ENCODE data around the gene OR2T35.

OR2T35 gene

GRCh38 chr1:248622570-248623001 is 22.5 kb downstream of the OR2T35 start:
- no peaks in the 10 kb centered on the region for H3K9me3 ChIP-seq (ENCODE audit: low read length)
- no peaks in the 10 kb centered on the region for H3K4me1 ChIP-seq (ENCODE audit: insufficient read depth, low read length, severe bottlenecking)
- H2AFZ ChIP-seq (ENCODE audit: low read length), result no peak overlapping the region
- no peak overlapping the region for H3K27ac ChIP-seq (ENCODE audit: low read depth, low read length, poor library complexity, severe bottlenecking)
- no peaks in the 10 kb centered on the region for H3K36me3 ChIP-seq (ENCODE audit: insufficient read depth, low read length)
- H3K4me2 ChIP-seq (ENCODE audit: low read length), result no peak overlapping the region
- no peaks in the 10 kb centered on the region for H3K9me2 ChIP-seq (ENCODE audit: low read depth, low read length)
- H3K4me3 ChIP-seq (ENCODE audit: low read depth, low read length, poor library complexity, severe bottlenecking), result no peak overlapping the region
- H3F3A ChIP-seq (ENCODE audit: insufficient read depth, low read length), result no peaks in the 10 kb centered on the region
- H4K20me1 ChIP-seq (ENCODE audit: insufficient read depth, low read length), result no peaks in the 10 kb centered on the region
- no peaks in the 10 kb centered on the region for H3K27me3 ChIP-seq (ENCODE audit: insufficient read depth, low read length)
- no peak overlapping the region for H3K9ac ChIP-seq (ENCODE audit: low read length)
- no peaks in the 10 kb centered on the region for H3K79me2 ChIP-seq (ENCODE audit: insufficient read depth, low read length)
- TF ChIP-seq, protein P1, sequence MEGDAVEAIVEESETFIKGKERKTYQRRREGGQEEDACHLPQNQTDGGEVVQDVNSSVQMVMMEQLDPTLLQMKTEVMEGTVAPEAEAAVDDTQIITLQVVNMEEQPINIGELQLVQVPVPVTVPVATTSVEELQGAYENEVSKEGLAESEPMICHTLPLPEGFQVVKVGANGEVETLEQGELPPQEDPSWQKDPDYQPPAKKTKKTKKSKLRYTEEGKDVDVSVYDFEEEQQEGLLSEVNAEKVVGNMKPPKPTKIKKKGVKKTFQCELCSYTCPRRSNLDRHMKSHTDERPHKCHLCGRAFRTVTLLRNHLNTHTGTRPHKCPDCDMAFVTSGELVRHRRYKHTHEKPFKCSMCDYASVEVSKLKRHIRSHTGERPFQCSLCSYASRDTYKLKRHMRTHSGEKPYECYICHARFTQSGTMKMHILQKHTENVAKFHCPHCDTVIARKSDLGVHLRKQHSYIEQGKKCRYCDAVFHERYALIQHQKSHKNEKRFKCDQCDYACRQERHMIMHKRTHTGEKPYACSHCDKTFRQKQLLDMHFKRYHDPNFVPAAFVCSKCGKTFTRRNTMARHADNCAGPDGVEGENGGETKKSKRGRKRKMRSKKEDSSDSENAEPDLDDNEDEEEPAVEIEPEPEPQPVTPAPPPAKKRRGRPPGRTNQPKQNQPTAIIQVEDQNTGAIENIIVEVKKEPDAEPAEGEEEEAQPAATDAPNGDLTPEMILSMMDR (IDR thresholded peaks at IDR 0.05; ENCODE audit: low read length), result peak; percentile 63
- TF ChIP-seq EZH2 (IDR thresholded peaks at IDR 0.05; ENCODE audit: borderline replicate concordance, low read length), result no peak

DNA sequence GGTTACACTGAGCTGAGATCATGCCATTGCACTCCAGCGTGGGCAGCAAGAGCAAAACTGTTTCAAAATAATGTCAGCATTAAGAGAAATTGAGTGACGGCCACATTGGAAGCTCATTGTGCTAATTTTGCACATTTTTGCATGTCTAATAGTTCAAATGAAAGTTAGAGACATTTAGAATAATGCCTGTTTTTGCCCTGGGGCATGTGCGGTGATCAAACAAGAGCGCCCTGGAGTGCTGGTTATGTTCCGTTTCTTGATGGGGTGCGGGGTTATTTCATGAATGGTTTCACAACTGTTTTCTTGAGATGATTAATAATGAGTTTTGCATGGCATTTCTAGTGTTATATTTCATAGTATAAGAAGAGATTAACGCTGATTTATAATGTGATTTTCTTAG is 23.3 kb downstream of the OR2T35 start:
- no peaks in the 10 kb centered on the region for H3K9me3 ChIP-seq (ENCODE audit: low read length)
- H4K20me1 ChIP-seq (ENCODE audit: insufficient read depth, low read length), result no peaks in the 10 kb centered on the region
- no peak for TF ChIP-seq EZH2 (IDR thresholded peaks at IDR 0.05; ENCODE audit: borderline replicate concordance, low read length)
- TF ChIP-seq, protein P1 (IDR thresholded peaks at IDR 0.05; ENCODE audit: low read length), result no peak
- H2AFZ ChIP-seq (ENCODE audit: low read length), result no peak overlapping the region
- H3K27me3 ChIP-seq (ENCODE audit: insufficient read depth, low read length), result no peaks in the 10 kb centered on the region
- H3K4me1 ChIP-seq (ENCODE audit: insufficient read depth, low read length, severe bottlenecking), result no peaks in the 10 kb centered on the region
- no peaks in the 10 kb centered on the region for H3K9me2 ChIP-seq (ENCODE audit: low read depth, low read length)
- no peaks in the 10 kb centered on the region for H3K36me3 ChIP-seq (ENCODE audit: insufficient read depth, low read length)
- no peaks in the 10 kb centered on the region for H3K79me2 ChIP-seq (ENCODE audit: insufficient read depth, low read length)
- H3K4me2 ChIP-seq (ENCODE audit: low read length), result no peak overlapping the region
- no peaks in the 10 kb centered on the region for H3F3A ChIP-seq (ENCODE audit: insufficient read depth, low read length)
- H3K27ac ChIP-seq (ENCODE audit: low read depth, low read length, poor library complexity, severe bottlenecking), result no peak overlapping the region
- no peak overlapping the region for H3K4me3 ChIP-seq (ENCODE audit: low read depth, low read length, poor library complexity, severe bottlenecking)
- H3K9ac ChIP-seq (ENCODE audit: low read length), result no peak overlapping the region

DNA sequence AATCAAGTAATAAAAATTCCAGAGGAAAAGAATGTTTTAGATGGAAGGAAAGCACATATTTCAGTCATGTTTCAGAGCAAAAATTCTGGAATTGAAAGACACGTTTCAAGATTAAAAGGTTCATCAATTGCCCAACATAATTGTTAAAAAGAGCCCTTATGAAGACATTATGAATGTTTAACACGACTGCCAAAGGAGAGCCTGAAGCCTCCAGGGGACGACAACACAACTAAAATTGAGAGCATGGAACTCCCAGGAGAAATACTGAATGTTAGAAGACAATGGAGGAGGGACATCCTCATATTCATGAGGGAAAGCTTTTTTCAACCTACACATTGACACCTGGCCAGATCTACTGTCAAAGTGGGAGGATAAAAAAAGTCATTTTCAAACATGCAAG is 26.2 kb downstream of the OR2T35 start:
- Histone ChIP-seq H3K9me3 (ENCODE audit: low read length) (no peaks in the 10 kb centered on the region), H2AFZ (ENCODE audit: low read length) (no peak overlapping the region), H3K4me1 (ENCODE audit: insufficient read depth, low read length, severe bottlenecking) (no peaks in the 10 kb centered on the region)

More for the DNA sequence above, 26.2 kb downstream of the OR2T35 start:
- Histone ChIP-seq H3K36me3 (ENCODE audit: insufficient read depth, low read length) (no peaks in the 10 kb centered on the region), H3K9me2 (ENCODE audit: low read depth, low read length) (no peaks in the 10 kb centered on the region), H3K27me3 (ENCODE audit: insufficient read depth, low read length) (no peaks in the 10 kb centered on the region), H3K9ac (ENCODE audit: low read length) (no peak overlapping the region), H3F3A (ENCODE audit: insufficient read depth, low read length) (no peaks in the 10 kb centered on the region), H3K27ac (ENCODE audit: low read depth, low read length, poor library complexity, severe bottlenecking) (no peak overlapping the region), H4K20me1 (ENCODE audit: insufficient read depth, low read length) (no peaks in the 10 kb centered on the region), H3K4me3 (ENCODE audit: low read depth, low read length, poor library complexity, severe bottlenecking) (no peak overlapping the region), H3K4me2 (ENCODE audit: low read length) (no peak overlapping the region), H3K79me2 (ENCODE audit: insufficient read depth, low read length) (no peaks in the 10 kb centered on the region)
- TF ChIP-seq, protein P1 (IDR thresholded peaks at IDR 0.05; ENCODE audit: low read length), result peak; percentile 82
- TF ChIP-seq EZH2 (IDR thresholded peaks at IDR 0.05; ENCODE audit: borderline replicate concordance, low read length), result no peak

Data from OCI-LY1 (cell line).